Activated gamma-delta T cell treated with anti-CD3 and anti-CD28 coated beads, Interleukin-2, amount 50 U/mL, for 16 hours (primary cell): ENCODE results near the gene MINK1.
"Not testable (repeated sequence)": the region's sequence is repeated elsewhere in the genome, so short reads cannot be mapped to it uniquely, and the experiment has no call there.

Source experiments
- DNase-seq: peaks from one replicate; pipeline ENCODE4 v3.0.0-alpha.2; 2020; ENCODE audit warnings: low read depth

MINK1 gene

GRCh38 chr17:4846635-4847390 lies 13.7 kb downstream of the MINK1 start:
- no peak for DNase-seq

GRCh38 chr17:4849011-4849536 lies 15.9 kb downstream of the MINK1 start:
- no peak for DNase-seq

- DNase-seq, result no peak
Observed at GRCh38 chr17:4850246-4850645, 17.1 kb downstream of the MINK1 start.

- no peak for DNase-seq
Observed at GRCh38 chr17:4851084-4851483, 17.9 kb downstream of the MINK1 start.

GRCh38 chr17:4852567-4853207 lies 19.5 kb downstream of the MINK1 start:
- DNase-seq, result no peak

- DNase-seq, result no peak
Observed at GRCh38 chr17:4853208-4853671, 20.1 kb downstream of the MINK1 start.

- no peak for DNase-seq
Observed at GRCh38 chr17:4854111-4854681, 21.1 kb downstream of the MINK1 start.

- no peak for DNase-seq
Observed at GRCh38 chr17:4856271-4856936, 23.3 kb downstream of the MINK1 start.

GRCh38 chr17:4856937-4857314 lies 23.8 kb downstream of the MINK1 start:
- no peak for DNase-seq

GRCh38 chr17:4857347-4857746 lies 24.2 kb downstream of the MINK1 start:
- DNase-seq, result not testable (repeated sequence)

GRCh38 chr17:4858068-4858881 lies 25.1 kb downstream of the MINK1 start:
- no peak for DNase-seq

GRCh38 chr17:4858882-4859260 lies 25.7 kb downstream of the MINK1 start:
- no peak for DNase-seq

GRCh38 chr17:4859816-4860625 lies 26.9 kb downstream of the MINK1 start:
- DNase-seq, result no peak

GRCh38 chr17:4860651-4861050 lies 27.5 kb downstream of the MINK1 start:
- DNase-seq, result no peak

- DNase-seq, result no peak
Observed at GRCh38 chr17:4861052-4861451, 27.9 kb downstream of the MINK1 start.

- no peak for DNase-seq
Observed at GRCh38 chr17:4862720-4863119, 29.6 kb downstream of the MINK1 start.

GRCh38 chr17:4863321-4863720 lies 30.2 kb downstream of the MINK1 start:
- DNase-seq, result no peak

GRCh38 chr17:4867535-4867934 lies 34.4 kb downstream of the MINK1 start:
- DNase-seq, result not testable (repeated sequence)

GRCh38 chr17:4869058-4869998 lies 36.2 kb downstream of the MINK1 start:
- DNase-seq, result not testable (repeated sequence)

- DNase-seq, result no peak
Observed at GRCh38 chr17:4870855-4871254, 37.7 kb downstream of the MINK1 start.
